Measurements from ENCODE around the gene RNF214.

Gene RNF214

GRCh38 chr11:117189941-117190544 lies 42.4 kb upstream of the RNF214 start:
- Histone ChIP-seq H3K9ac (ENCODE audit: low read depth, low read length) (no peak overlapping the region), H3K27ac (ENCODE audit: low read depth, low read length) (no peak overlapping the region), H3K27me3 (ENCODE audit: control insufficient read depth, insufficient read depth, low read length) (no peaks in the 10 kb centered on the region), H3K36me3 (ENCODE audit: control insufficient read depth, insufficient read depth, low read length) (peaks cover 22% of the 10 kb centered on the region), H3K4me1 (ENCODE audit: control insufficient read depth, insufficient read depth, low read length) (no peaks in the 10 kb centered on the region), H3K4me3 (ENCODE audit: low read depth, low read length) (no peak overlapping the region), H3K9me3 (ENCODE audit: control insufficient read depth, insufficient read depth, low read length) (no peaks in the 10 kb centered on the region)

GRCh38 chr11:117191680-117192400 lies 40.6 kb upstream of the RNF214 start:
- Histone ChIP-seq H3K4me3 (ENCODE audit: low read depth, low read length) (no peak overlapping the region), H3K9me3 (ENCODE audit: control insufficient read depth, insufficient read depth, low read length) (no peaks in the 10 kb centered on the region), H3K4me1 (ENCODE audit: control insufficient read depth, insufficient read depth, low read length) (no peaks in the 10 kb centered on the region), H3K27ac (ENCODE audit: low read depth, low read length) (no peak overlapping the region), H3K36me3 (ENCODE audit: control insufficient read depth, insufficient read depth, low read length) (peaks cover 25% of the 10 kb centered on the region), H3K27me3 (ENCODE audit: control insufficient read depth, insufficient read depth, low read length) (no peaks in the 10 kb centered on the region), H3K9ac (ENCODE audit: low read depth, low read length) (no peak overlapping the region)

GRCh38 chr11:117192401-117192875 lies 40.0 kb upstream of the RNF214 start:
- no peaks in the 10 kb centered on the region for H3K9me3 ChIP-seq (ENCODE audit: control insufficient read depth, insufficient read depth, low read length)
- H3K36me3 ChIP-seq (ENCODE audit: control insufficient read depth, insufficient read depth, low read length) = peaks cover 25% of the 10 kb centered on the region
- no peaks in the 10 kb centered on the region for H3K4me1 ChIP-seq (ENCODE audit: control insufficient read depth, insufficient read depth, low read length)
- no peak overlapping the region for H3K27ac ChIP-seq (ENCODE audit: low read depth, low read length)
- H3K4me3 ChIP-seq (ENCODE audit: low read depth, low read length) = no peak overlapping the region
- H3K9ac ChIP-seq (ENCODE audit: low read depth, low read length) = no peak overlapping the region
- no peaks in the 10 kb centered on the region for H3K27me3 ChIP-seq (ENCODE audit: control insufficient read depth, insufficient read depth, low read length)

- H3K9ac ChIP-seq (ENCODE audit: low read depth, low read length) = no peak overlapping the region
Measured at GRCh38 chr11:117193130-117194020, 39.1 kb upstream of the RNF214 start.

GRCh38 chr11:117194267-117194666 lies 38.2 kb upstream of the RNF214 start:
- H3K36me3 ChIP-seq (ENCODE audit: control insufficient read depth, insufficient read depth, low read length) = peaks cover 19% of the 10 kb centered on the region
- peaks cover 9% of the 10 kb centered on the region for H3K4me1 ChIP-seq (ENCODE audit: control insufficient read depth, insufficient read depth, low read length)
- H3K9ac ChIP-seq (ENCODE audit: low read depth, low read length) = no peak overlapping the region
- H3K27me3 ChIP-seq (ENCODE audit: control insufficient read depth, insufficient read depth, low read length) = no peaks in the 10 kb centered on the region
- H3K27ac ChIP-seq (ENCODE audit: low read depth, low read length) = no peak overlapping the region
- no peak overlapping the region for H3K4me3 ChIP-seq (ENCODE audit: low read depth, low read length)
- no peaks in the 10 kb centered on the region for H3K9me3 ChIP-seq (ENCODE audit: control insufficient read depth, insufficient read depth, low read length)

More at GRCh38 chr11:117193130-117194020, 39.1 kb upstream of the RNF214 start:
- Histone ChIP-seq H3K9me3 (ENCODE audit: control insufficient read depth, insufficient read depth, low read length) (no peaks in the 10 kb centered on the region), H3K4me1 (ENCODE audit: control insufficient read depth, insufficient read depth, low read length) (peaks cover 4% of the 10 kb centered on the region), H3K36me3 (ENCODE audit: control insufficient read depth, insufficient read depth, low read length) (peaks cover 25% of the 10 kb centered on the region), H3K27ac (ENCODE audit: low read depth, low read length) (no peak overlapping the region), H3K27me3 (ENCODE audit: control insufficient read depth, insufficient read depth, low read length) (no peaks in the 10 kb centered on the region), H3K4me3 (ENCODE audit: low read depth, low read length) (no peak overlapping the region)

GRCh38 chr11:117195258-117195657 lies 37.2 kb upstream of the RNF214 start:
- Histone ChIP-seq H3K27me3 (ENCODE audit: control insufficient read depth, insufficient read depth, low read length) (no peaks in the 10 kb centered on the region), H3K4me3 (ENCODE audit: low read depth, low read length) (no peak overlapping the region), H3K9ac (ENCODE audit: low read depth, low read length) (no peak overlapping the region), H3K4me1 (ENCODE audit: control insufficient read depth, insufficient read depth, low read length) (peaks cover 18% of the 10 kb centered on the region), H3K9me3 (ENCODE audit: control insufficient read depth, insufficient read depth, low read length) (no peaks in the 10 kb centered on the region), H3K36me3 (ENCODE audit: control insufficient read depth, insufficient read depth, low read length) (peaks cover 15% of the 10 kb centered on the region), H3K27ac (ENCODE audit: low read depth, low read length) (no peak overlapping the region)

- no peaks in the 10 kb centered on the region for H3K27me3 ChIP-seq (ENCODE audit: control insufficient read depth, insufficient read depth, low read length)
- peaks cover 23% of the 10 kb centered on the region for H3K4me1 ChIP-seq (ENCODE audit: control insufficient read depth, insufficient read depth, low read length)
- no peak overlapping the region for H3K9ac ChIP-seq (ENCODE audit: low read depth, low read length)
- no peak overlapping the region for H3K27ac ChIP-seq (ENCODE audit: low read depth, low read length)
- H3K9me3 ChIP-seq (ENCODE audit: control insufficient read depth, insufficient read depth, low read length) = no peaks in the 10 kb centered on the region
- peaks cover 11% of the 10 kb centered on the region; the same call in 1 of the 2 replicates for H3K36me3 ChIP-seq (ENCODE audit: control insufficient read depth, insufficient read depth, low read length)
- no peak overlapping the region for H3K4me3 ChIP-seq (ENCODE audit: low read depth, low read length)
Measured at GRCh38 chr11:117195761-117196160, 36.7 kb upstream of the RNF214 start.

GRCh38 chr11:117197006-117197405 lies 35.5 kb upstream of the RNF214 start:
- Histone ChIP-seq H3K36me3 (ENCODE audit: control insufficient read depth, insufficient read depth, low read length) (peaks cover 11% of the 10 kb centered on the region), H3K4me3 (ENCODE audit: low read depth, low read length) (no peak overlapping the region), H3K27me3 (ENCODE audit: control insufficient read depth, insufficient read depth, low read length) (no peaks in the 10 kb centered on the region), H3K9ac (ENCODE audit: low read depth, low read length) (no peak overlapping the region), H3K9me3 (ENCODE audit: control insufficient read depth, insufficient read depth, low read length) (no peaks in the 10 kb centered on the region), H3K4me1 (ENCODE audit: control insufficient read depth, insufficient read depth, low read length) (peaks cover 34% of the 10 kb centered on the region), H3K27ac (ENCODE audit: low read depth, low read length) (no peak overlapping the region)

GRCh38 chr11:117197516-117198456 lies 34.7 kb upstream of the RNF214 start:
- H3K27ac ChIP-seq (ENCODE audit: low read depth, low read length) = peak overlapping the region; percentile 95
- peak overlapping the region; percentile 58 for H3K9ac ChIP-seq (ENCODE audit: low read depth, low read length)
- H3K4me3 ChIP-seq (ENCODE audit: low read depth, low read length) = peak overlapping the region; percentile 74
- no peaks in the 10 kb centered on the region for H3K27me3 ChIP-seq (ENCODE audit: control insufficient read depth, insufficient read depth, low read length)
- H3K36me3 ChIP-seq (ENCODE audit: control insufficient read depth, insufficient read depth, low read length) = peaks cover 14% of the 10 kb centered on the region
- no peaks in the 10 kb centered on the region for H3K9me3 ChIP-seq (ENCODE audit: control insufficient read depth, insufficient read depth, low read length)
- H3K4me1 ChIP-seq (ENCODE audit: control insufficient read depth, insufficient read depth, low read length) = peaks cover 34% of the 10 kb centered on the region

GRCh38 chr11:117198613-117199012 lies 33.9 kb upstream of the RNF214 start:
- no peaks in the 10 kb centered on the region for H3K9me3 ChIP-seq (ENCODE audit: control insufficient read depth, insufficient read depth, low read length)
- peak overlapping the region; percentile 95 for H3K27ac ChIP-seq (ENCODE audit: low read depth, low read length)
- peaks cover 34% of the 10 kb centered on the region for H3K4me1 ChIP-seq (ENCODE audit: control insufficient read depth, insufficient read depth, low read length)
- peak overlapping the region; percentile 58 for H3K9ac ChIP-seq (ENCODE audit: low read depth, low read length)
- H3K4me3 ChIP-seq (ENCODE audit: low read depth, low read length) = peak overlapping the region; percentile 74
- no peaks in the 10 kb centered on the region for H3K27me3 ChIP-seq (ENCODE audit: control insufficient read depth, insufficient read depth, low read length)
- peaks cover 19% of the 10 kb centered on the region for H3K36me3 ChIP-seq (ENCODE audit: control insufficient read depth, insufficient read depth, low read length)
